HG03521 (cell line): ENCODE measurements around the gene LRP8.
A peak's percentile ranks its signal among the peaks of the same experiment; 100 is the strongest.

Experiments used
- ATAC-seq: cut with Tn5 transposase; IDR thresholded peaks from one replicate; pipeline ENCODE4 v1.9.1; 2021; ENCODE audit warnings: mild to moderate bottlenecking, moderate library complexity; ENCODE audit not compliant: unreplicated experiment

LRP8 gene

DNA sequence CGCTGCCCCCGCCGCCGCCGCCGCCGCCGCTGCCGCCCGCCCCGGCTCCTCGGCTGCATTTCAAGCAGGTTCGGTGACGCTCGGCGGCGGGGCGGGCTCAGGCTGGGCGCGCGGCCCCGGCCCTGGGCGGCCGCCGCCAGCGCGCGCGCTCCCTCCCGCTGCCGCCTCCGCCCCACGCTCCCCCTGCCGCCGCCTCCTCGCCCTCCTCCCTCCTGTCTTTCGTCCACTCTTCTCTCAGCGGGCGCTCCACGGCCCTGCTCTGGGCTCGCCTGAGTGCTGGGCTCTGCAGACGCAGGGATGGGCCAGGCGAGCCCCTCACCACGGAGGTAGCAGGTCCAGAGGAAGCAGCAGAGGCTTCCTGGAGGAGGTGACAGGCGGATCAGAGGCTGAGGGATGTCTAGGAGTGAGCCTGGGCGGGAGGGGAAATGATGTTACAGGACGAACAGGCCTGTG lies at the start of gene LRP8:
TSS of gene LRP8 (minus strand) at position 62 of the 453 bp plus-strand sequence. CDS start 158 bp downstream, outside the sequence.
- peak; percentile 41 for ATAC-seq

- ATAC-seq, result no peak
These were observed 49.6 kb upstream of the LRP8 start for GRCh38 chr1:53377438-53377841.

DNA sequence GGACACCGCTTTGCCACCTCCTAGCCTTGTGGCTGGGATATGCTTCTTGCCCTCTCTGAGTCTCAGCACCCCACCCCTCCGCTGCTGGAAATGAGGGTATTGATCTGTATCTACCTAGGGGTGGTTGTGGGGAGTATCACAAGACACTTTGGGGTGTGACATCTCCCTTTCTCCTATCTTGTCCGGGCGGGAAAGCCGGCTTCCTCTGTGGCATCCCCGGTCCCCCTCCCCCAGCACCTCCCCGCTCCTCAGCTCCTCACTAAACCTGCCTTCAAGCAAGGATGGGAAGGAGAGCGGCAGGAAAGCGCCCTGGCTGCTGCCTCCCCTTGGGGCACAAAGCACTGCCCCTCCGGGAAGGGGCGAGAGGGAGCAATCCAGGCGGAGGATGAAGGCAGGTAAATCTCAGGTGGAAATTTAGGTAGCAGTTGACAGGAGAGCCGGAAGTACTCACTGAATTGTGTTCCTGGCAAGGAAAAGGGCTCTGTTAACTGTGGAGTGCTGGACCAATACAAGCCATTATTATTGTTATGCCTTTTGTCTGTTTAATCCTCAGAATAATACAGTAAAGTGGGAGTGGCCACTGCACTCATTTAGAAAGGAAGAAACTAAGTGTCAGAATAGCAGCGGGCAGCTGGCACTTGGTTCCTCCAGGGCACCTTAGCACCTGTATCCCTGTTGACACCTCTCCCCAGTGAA lies 49.0 kb upstream of the LRP8 start:
- ATAC-seq, result no peak

- no peak for ATAC-seq
These were observed 48.2 kb upstream of the LRP8 start for GRCh38 chr1:53376041-53376461.

- ATAC-seq, result no peak
These were observed 47.6 kb upstream of the LRP8 start for GRCh38 chr1:53375440-53375839.

GRCh38 chr1:53373246-53373645 lies 45.4 kb upstream of the LRP8 start:
- no peak for ATAC-seq

GRCh38 chr1:53372501-53372951 lies 44.7 kb upstream of the LRP8 start:
- no peak for ATAC-seq

DNA sequence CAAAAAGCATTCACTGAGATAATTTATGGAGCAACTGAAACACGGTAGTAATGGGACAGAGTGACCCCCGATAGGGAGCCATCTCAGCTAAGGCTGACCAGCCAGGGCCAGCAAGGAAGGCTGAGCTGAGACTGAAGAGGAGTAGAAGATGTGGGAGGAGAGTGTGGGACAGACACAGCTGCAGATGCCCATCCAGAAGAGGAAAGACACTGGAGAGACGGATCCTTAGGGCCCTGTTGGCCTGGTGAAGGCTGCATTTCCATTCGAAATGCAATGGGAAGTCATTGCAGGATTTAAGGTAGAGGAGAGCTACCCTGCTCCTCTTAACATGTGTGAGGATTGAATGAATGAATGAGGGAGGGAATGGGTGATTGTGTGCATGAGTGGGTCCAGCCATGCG lies 44.0 kb upstream of the LRP8 start:
- ATAC-seq, result no peak

GRCh38 chr1:53371121-53371666 lies 43.3 kb upstream of the LRP8 start:
- no peak for ATAC-seq

DNA sequence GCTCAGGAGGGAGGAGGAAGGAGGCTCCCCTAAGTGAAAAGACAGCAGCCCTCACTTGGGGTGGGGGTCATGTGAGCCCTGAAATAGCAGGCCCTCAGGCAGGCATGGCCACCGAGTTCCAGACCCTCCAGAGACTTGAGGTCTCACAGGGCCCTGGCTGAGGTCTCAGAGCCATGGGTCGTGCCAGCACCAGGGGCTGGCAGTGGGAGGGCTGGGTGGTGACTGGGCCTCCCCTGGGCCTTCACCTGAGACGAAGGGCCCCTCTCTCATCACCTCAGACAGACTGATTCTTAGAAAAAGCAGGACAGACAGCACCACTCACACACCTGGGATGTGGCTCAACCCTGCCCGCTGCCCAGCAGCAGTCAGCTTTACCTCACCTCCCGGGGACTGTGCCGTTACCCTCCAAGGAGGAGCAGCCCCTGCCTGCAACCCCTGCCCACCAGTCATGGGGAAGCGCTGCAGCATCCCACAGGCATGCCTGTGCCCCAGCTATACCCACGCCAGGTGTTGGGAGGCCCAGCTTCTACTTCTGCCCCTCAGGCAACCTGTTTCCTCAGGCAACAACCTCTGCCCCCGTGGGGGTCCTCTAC lies 42.6 kb upstream of the LRP8 start:
- no peak for ATAC-seq

DNA sequence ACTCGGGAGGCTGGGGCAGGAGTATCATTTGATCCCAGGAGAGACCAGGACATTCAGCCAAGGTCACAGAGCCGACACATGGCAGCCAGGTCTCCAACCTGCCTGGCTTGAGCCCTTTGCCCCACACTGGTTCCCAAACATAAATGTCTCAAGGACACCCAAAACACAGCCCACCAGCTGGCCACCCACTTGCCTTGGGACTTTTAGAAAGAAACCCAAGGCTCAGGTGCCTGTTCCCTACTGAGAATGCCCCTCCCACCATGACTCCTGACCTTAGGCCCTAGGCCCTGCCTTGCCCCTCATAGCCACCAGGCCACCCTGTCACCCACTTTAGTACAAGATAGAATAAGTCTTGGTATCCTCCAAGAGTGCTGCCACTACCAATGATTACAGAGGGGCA lies 41.9 kb upstream of the LRP8 start:
- no peak for ATAC-seq

DNA sequence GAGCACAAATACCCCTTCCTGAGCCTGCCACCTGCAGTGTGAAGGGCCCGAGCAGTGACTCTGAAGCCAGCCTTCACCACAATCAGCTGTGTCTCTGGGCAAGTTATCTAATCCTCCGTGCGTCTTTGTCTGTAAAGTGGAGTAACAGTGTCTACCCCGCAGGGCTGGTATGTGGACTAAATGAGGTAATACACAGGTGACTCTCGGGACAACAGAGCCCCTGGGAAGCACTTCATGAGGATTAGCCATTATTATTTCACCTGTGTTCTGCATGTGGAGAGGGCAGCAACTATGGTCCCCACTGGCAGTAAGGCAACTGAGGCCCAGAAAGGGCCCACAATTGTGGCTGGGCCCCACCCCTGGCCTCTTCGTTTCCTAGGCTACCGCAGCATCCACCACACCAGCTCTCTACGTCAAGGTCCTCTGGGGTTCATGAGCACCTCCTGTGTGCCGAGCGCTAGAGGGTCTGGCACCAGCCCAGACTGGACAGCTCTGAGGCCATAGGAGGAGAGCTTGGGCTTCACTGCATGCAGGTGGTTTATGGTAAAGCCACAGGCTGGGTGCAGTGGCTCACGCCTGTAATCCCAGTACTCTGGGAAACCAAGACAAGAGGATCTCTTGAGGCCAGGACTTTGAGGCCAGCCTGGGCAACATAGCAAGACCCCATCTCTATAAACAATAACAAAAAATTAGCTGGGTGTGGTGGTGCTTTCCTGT lies 41.3 kb upstream of the LRP8 start:
- ATAC-seq, result no peak

- no peak for ATAC-seq
These were observed 40.6 kb upstream of the LRP8 start for GRCh38 chr1:53368314-53369033.

GRCh38 chr1:53367503-53368313 lies 39.8 kb upstream of the LRP8 start:
- ATAC-seq, result peak; percentile 82

- ATAC-seq, result no peak
These were observed 39.1 kb upstream of the LRP8 start for GRCh38 chr1:53366901-53367502.

GRCh38 chr1:53365437-53366063 lies 37.7 kb upstream of the LRP8 start:
- no peak for ATAC-seq

DNA sequence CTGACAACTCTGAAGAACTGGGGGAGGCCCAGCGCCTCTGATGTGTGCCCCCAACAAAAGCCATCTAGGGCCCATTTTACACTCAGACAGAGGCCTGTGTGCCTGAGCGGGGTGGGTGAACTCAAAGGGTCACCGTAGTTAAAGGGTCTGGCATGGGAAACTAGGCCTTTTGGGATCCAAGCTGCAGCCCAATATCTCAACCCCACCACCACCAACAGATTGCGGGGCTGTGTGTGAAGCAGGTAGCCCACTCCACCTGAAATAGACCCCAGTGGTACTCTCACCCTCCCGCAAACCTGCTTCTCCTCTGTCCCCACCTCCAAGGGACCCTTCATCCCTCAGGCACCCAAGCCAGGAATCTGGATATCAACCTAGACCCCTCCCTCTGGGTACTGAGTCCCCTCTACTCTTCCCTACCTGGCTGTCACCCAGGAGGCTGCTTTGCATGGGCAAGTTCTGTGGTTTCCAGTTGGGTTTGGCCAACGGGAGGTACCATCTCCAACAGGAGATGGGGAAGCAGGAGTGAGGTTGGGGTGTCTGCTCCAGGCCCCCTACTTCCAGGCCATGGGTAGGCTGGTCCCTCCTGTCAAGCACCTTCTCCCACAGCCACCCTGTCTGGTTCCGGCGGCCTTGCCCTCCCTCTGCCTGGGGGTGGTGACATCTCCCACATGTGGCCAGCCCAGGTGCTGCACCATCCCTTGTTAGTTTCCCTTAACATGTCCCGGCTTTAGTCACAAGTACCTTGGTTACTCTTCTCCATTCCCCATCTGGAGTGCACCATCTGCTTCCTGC lies 35.2 kb upstream of the LRP8 start:
- no peak for ATAC-seq

- no peak for ATAC-seq
These were observed 34.4 kb upstream of the LRP8 start for GRCh38 chr1:53362270-53362669.
